IMR-90 (cell line): ENCODE results near the gene TAS1R1. TPM values are rescaled to one million over a fixed set of nuclear protein-coding genes. Genes with fewer than 3 reads are reported as not detected.

ENCODE experiments used
- ATAC-seq: fragments of 200-7000 bp; cut with Tn5 transposase; 2 replicates; pipeline ENCODE4 v1.9.1; 2020; ENCODE audit warnings: low read depth, mild to moderate bottlenecking, moderate library complexity
- BruUV-seq: library from RNA; stranded (reverse); fragments of 400-500 nt; replicated peaks from 2 replicates; lab custom pipeline; 2021; lab: Mats Ljungman, UMichigan
- CTCF ChIA-PET: fragments of 300-600 bp; formaldehyde crosslinking; extraction: SDS; loops from one replicate; lab custom pipeline; 2021; ENCODE audit warnings: antibody characterized with exemption; lab: Yijun Ruan, JAX
- POLR2A ChIA-PET: fragments of 300-600 bp; sonication (Branson Sonifier 250); formaldehyde crosslinking; loops from one replicate; lab custom pipeline; 2022; ENCODE audit warnings: antibody characterized with exemption; ENCODE audit not compliant: unreplicated experiment; lab: Charles Lee
- DNase-seq: peaks from one replicate; pipeline ENCODE4 v3.0.0; 2013
- H2AFZ ChIP-seq: replicated peaks from 2 replicates; pipeline ENCODE3; 2013; ENCODE audit warnings: low read length, mild to moderate bottlenecking; ENCODE audit not compliant: poor library complexity
- H2AK5ac ChIP-seq: 2 replicates; pipeline ENCODE4 v1.6.1; 2013; ENCODE audit warnings: low read depth, low read length, inconsistent platforms
- H2AK9ac ChIP-seq: replicated peaks from 2 replicates; pipeline ENCODE3; 2013; ENCODE audit warnings: mild to moderate bottlenecking, low read depth, low read length, moderate library complexity; ENCODE audit not compliant: poor library complexity
- H2BK120ac ChIP-seq: 2 replicates; pipeline ENCODE4 v1.6.1; 2013; ENCODE audit warnings: low read depth, low read length, inconsistent platforms
- H2BK15ac ChIP-seq: 3 replicates; pipeline ENCODE4 v1.6.1; 2013; ENCODE audit warnings: low read depth, low read length, inconsistent platforms
- H2BK20ac ChIP-seq: 2 replicates; pipeline ENCODE4 v1.6.1; 2013; ENCODE audit warnings: low read depth, mild to moderate bottlenecking, inconsistent platforms, low read length, moderate library complexity
- H2BK5ac ChIP-seq: 2 replicates; pipeline ENCODE4 v1.6.1; 2013; ENCODE audit warnings: mild to moderate bottlenecking, low read depth, low read length, inconsistent platforms; ENCODE audit not compliant: poor library complexity, severe bottlenecking
- H3K14ac ChIP-seq: replicated peaks from 2 replicates; pipeline ENCODE4 v1.6.1; 2013; ENCODE audit warnings: low read depth, low read length, inconsistent platforms
- H3K18ac ChIP-seq: 2 replicates; pipeline ENCODE4 v1.6.1; 2013; ENCODE audit warnings: low read depth, low read length, control low read depth
- H3K23ac ChIP-seq: 2 replicates; pipeline ENCODE4 v1.6.1; 2013; ENCODE audit warnings: low read depth, low read length, inconsistent platforms
- H3K27ac ChIP-seq: 2 replicates; pipeline ENCODE4 v1.5.1; 2013; ENCODE audit warnings: mild to moderate bottlenecking, control low read depth, low read length; ENCODE audit not compliant: insufficient read depth
- H3K27me3 ChIP-seq: 2 replicates; pipeline ENCODE4 v1.6.1; 2013; ENCODE audit warnings: low read length; ENCODE audit not compliant: control insufficient read depth, insufficient read depth
- H3K36me3 ChIP-seq: 2 replicates; pipeline ENCODE4 v1.6.1; 2013; ENCODE audit warnings: low read length, mixed read lengths; ENCODE audit not compliant: control insufficient read depth, insufficient read depth
- H3K4ac ChIP-seq: 2 replicates; pipeline ENCODE4 v1.6.1; 2013; ENCODE audit warnings: low read depth, low read length, inconsistent platforms
- H3K4me1 ChIP-seq: 2 replicates; pipeline ENCODE4 v1.6.1; 2013; ENCODE audit warnings: low read length, mixed read lengths; ENCODE audit not compliant: control insufficient read depth, insufficient read depth
- H3K4me2 ChIP-seq: 2 replicates; pipeline ENCODE4 v1.6.1; 2013; ENCODE audit warnings: low read depth, mild to moderate bottlenecking, control low read depth, low read length, moderate library complexity
- H3K4me3 ChIP-seq: 2 replicates; pipeline ENCODE4 v1.5.1; 2013; ENCODE audit warnings: low read depth, mild to moderate bottlenecking, control low read depth, low read length, moderate library complexity; ENCODE audit not compliant: insufficient read depth
- H3K56ac ChIP-seq: 2 replicates; pipeline ENCODE4 v1.6.1; 2013; ENCODE audit warnings: low read length, inconsistent platforms; ENCODE audit not compliant: insufficient read depth; ENCODE audit errors: extremely low read depth
- H3K79me1 ChIP-seq, 2 experiments: 2 replicates each; pipeline ENCODE4 v1.6.1; 2013; ENCODE audit warnings: low read length in 2 of 2, inconsistent platforms in 1 of 2, low read depth in 1 of 2
- H3K9ac ChIP-seq: 2 replicates; pipeline ENCODE4 v1.6.1; 2013; ENCODE audit warnings: low read depth, low read length, control low read depth
- H3K9me1 ChIP-seq: 2 replicates; pipeline ENCODE4 v1.6.1; 2013; ENCODE audit warnings: low read length, inconsistent platforms; ENCODE audit not compliant: insufficient read depth
- H3K9me3 ChIP-seq: 2 replicates; pipeline ENCODE4 v1.6.1; 2013; ENCODE audit warnings: low read length; ENCODE audit not compliant: control insufficient read depth, insufficient read depth
- H4K20me1 ChIP-seq: 2 replicates; pipeline ENCODE4 v1.6.1; 2013; ENCODE audit warnings: low read length, inconsistent platforms; ENCODE audit not compliant: insufficient read depth
- H4K5ac ChIP-seq: 2 replicates; pipeline ENCODE4 v1.6.1; 2013; ENCODE audit warnings: mild to moderate bottlenecking, low read depth, low read length, control low read depth
- H4K8ac ChIP-seq, 2 experiments: 2 replicates each; pipeline ENCODE4 v1.6.1; 2013; ENCODE audit warnings: low read depth in 2 of 2, low read length in 2 of 2, control low read depth in 1 of 2, inconsistent platforms in 1 of 2
- H4K91ac ChIP-seq: 2 replicates; pipeline ENCODE4 v1.6.1; 2013; ENCODE audit warnings: low read depth, low read length, inconsistent platforms; ENCODE audit not compliant: insufficient read depth
- BHLHE40 ChIP-seq: fragments of 150-350 bp; IDR thresholded peaks from 2 replicates; pipeline ENCODE4 v1.6.1; 2016; ENCODE audit warnings: mild to moderate bottlenecking, low read depth, low read length
- CEBPB ChIP-seq: IDR thresholded peaks from 2 replicates; pipeline ENCODE4 v1.6.1; 2012; ENCODE audit warnings: low read depth, low read length, improper control_type of control experiment
- CHD1 ChIP-seq: IDR thresholded peaks from 2 replicates; pipeline ENCODE4 v1.6.1; 2012; ENCODE audit warnings: low read depth, low read length, improper control_type of control experiment
- CTCF ChIP-seq: conservative IDR thresholded peaks from 2 replicates; pipeline ENCODE4 v1.5.1; 2012; ENCODE audit warnings: mild to moderate bottlenecking, low read depth, low read length, improper control_type of control experiment
- FOS ChIP-seq: fragments of 150-350 bp; IDR thresholded peaks from 2 replicates; pipeline ENCODE4 v1.6.1; 2016; ENCODE audit warnings: low read depth, low read length
- MAFK ChIP-seq: IDR thresholded peaks from 2 replicates; pipeline ENCODE4 v1.6.1; 2012; ENCODE audit warnings: low read depth, low read length, improper control_type of control experiment
- MAZ ChIP-seq: IDR thresholded peaks from 2 replicates; pipeline ENCODE4 v1.6.1; 2012; ENCODE audit warnings: low read depth, mild to moderate bottlenecking, low read length, improper control_type of control experiment, moderate library complexity, borderline replicate concordance
- MXI1 ChIP-seq: IDR thresholded peaks from 2 replicates; pipeline ENCODE4 v1.6.1; 2012; ENCODE audit warnings: low read depth, mild to moderate bottlenecking, low read length, moderate library complexity, borderline replicate concordance
- NFE2L2 ChIP-seq: fragments of 150-350 bp; IDR thresholded peaks from 2 replicates; pipeline ENCODE4 v1.6.1; 2016; ENCODE audit warnings: low read depth, mild to moderate bottlenecking, low read length
- POLR2A ChIP-seq: IDR thresholded peaks from 2 replicates; pipeline ENCODE4 v1.6.1; 2012; ENCODE audit warnings: mild to moderate bottlenecking, low read depth, low read length
- RCOR1 ChIP-seq: IDR thresholded peaks from 2 replicates; pipeline ENCODE4 v1.6.1; 2012; ENCODE audit warnings: mild to moderate bottlenecking, low read length, improper control_type of control experiment; ENCODE audit not compliant: insufficient replicate concordance
- RFX5 ChIP-seq: IDR thresholded peaks from 2 replicates; pipeline ENCODE4 v1.8.0; 2012; ENCODE audit warnings: low read depth, mild to moderate bottlenecking, low read length, moderate library complexity
- SMC3 ChIP-seq: fragments of 150-350 bp; IDR thresholded peaks from 2 replicates; pipeline ENCODE4 v1.6.1; 2016; ENCODE audit warnings: low read depth, mild to moderate bottlenecking, antibody characterized with exemption, low read length, moderate library complexity
- WGBS, 2 experiments: methylation state at CpG; one replicate each; pipeline versions ENCODE4 v1.1.5 to v1.1.7; 2013; ENCODE audit warnings: missing lambda C conversion rate in 2 of 2; ENCODE audit not compliant: insufficient read length in 1 of 2; ENCODE audit errors: extremely low coverage in 2 of 2; 5-methylcytosine and 5-hydroxymethylcytosine counted together
- dilution Hi-C: fragments of 300-500 bp; cut with HindIII; formaldehyde crosslinking; loops from one replicate; pipeline ENCODE4 v1.14.3; 2018; ENCODE audit warnings: low sequenced_read_pairs; ENCODE audit not compliant: unreplicated experiment
- in situ Hi-C: fragments of 300-500 bp; cut with MboI; formaldehyde crosslinking; loops from 3 replicates; pipeline ENCODE4 v1.14.3; 2019; ENCODE audit warnings: low sequenced_read_pairs, inconsistent platforms, mixed read lengths
- intact Hi-C: fragments of 100-400 bp; cut with micrococcal nuclease; formaldehyde crosslinking; loops from 2 replicates; pipeline ENCODE4 v1.10.0; 2022
- polyA plus RNA-seq, 3 experiments: library from polyadenylated mRNA; depleted of rRNA; stranded (reverse); fragments of >200 nt; gene quantifications; 2 replicates each; pipeline ENCODE4 v1.2.3, GENCODE V29; 2012; ENCODE audit warnings: low replicate concordance in 1 of 3
- total RNA-seq: library from RNA; depleted of rRNA; stranded (reverse); fragments of >200 nt; gene quantifications from 2 replicates; pipeline ENCODE4 v1.2.3, GENCODE V29; 2012
- TF ChIP-seq, protein P1 (sequence below): fragments of 150-350 bp; IDR thresholded peaks from 2 replicates; pipeline ENCODE4 v1.6.1; 2016; ENCODE audit warnings: low read depth, mild to moderate bottlenecking, low read length, moderate library complexity, borderline replicate concordance

The TAS1R1 gene
- total and polyA plus RNA-seq, 2 of the 4 experiments (the other 2 are of a cell fraction): 0.05 TPM; not detected in 1

DNA sequence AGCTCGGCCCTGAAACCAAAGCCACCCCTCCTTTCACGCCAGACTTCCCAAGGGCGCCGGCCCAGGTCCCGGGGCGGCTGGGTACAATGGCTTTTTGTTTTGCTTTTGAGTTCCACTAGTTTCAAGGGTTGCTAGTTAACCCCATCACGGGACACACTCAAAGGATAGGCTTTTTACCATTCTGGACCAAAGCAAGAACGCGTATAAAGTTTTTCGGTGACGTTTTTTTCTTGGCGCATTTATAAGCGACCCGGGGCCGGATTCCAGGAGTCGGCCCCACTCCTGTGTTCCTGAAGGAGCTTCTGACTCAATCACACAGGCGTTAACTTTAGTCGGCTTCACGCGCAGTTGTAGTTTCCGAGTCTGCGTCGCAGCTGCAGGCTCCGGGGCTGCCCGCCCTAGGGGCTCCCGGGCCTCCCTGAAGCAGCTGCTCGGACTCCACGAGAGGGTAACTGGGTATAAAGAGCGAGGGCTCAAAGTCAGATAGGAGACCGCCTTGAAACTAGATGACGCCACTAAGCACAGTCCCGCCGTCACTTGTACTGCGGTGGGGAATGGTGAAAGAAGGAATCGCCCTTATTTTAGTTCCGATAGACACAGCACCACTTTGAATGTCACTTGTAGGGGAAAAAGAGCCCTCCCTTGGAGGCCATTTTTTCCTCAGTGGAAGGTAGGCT is 48.3 kb downstream of the TAS1R1 start:
- Histone ChIP-seq H4K5ac (peak overlapping the region; percentile 96), H3K9ac (peak overlapping the region; percentile 81), H2BK20ac (peak overlapping the region; percentile 80), H3K56ac (peak overlapping the region; percentile 94), H3K36me3 (peaks cover 6% of the 10 kb centered on the region; the same call in 1 of the 2 replicates), H3K4me2 (peak overlapping the region; percentile 75), H2BK5ac (peak overlapping the region; percentile 96), H3K14ac (peak overlapping the region; percentile 95), H4K91ac (peak overlapping the region; percentile 96), H2AK5ac (peak overlapping the region; percentile 79), H4K20me1 (peaks cover 38% of the 10 kb centered on the region), H3K27ac (peak overlapping the region; percentile 95), H3K18ac (peak overlapping the region; percentile 81), H3K4me1 (peaks cover 14% of the 10 kb centered on the region), H2BK120ac (peak overlapping the region; percentile 95), H3K9me3 (no peaks in the 10 kb centered on the region), H3K79me1 (peaks cover 0 to 39% of the 10 kb centered on the region in 2 experiments; a peak in 2 of 4 replicates), H4K8ac (peak overlapping the region; percentile 98), H2BK15ac (peak overlapping the region; percentile 89), H3K27me3 (no peaks in the 10 kb centered on the region), H3K9me1 (peaks cover 13% of the 10 kb centered on the region), H2AK9ac (peak overlapping the region; percentile 88), H2AFZ (peak overlapping the region; percentile 96), H3K4me3 (peak overlapping the region; percentile 49), H3K4ac (peak overlapping the region; percentile 85), H3K23ac (peak overlapping the region; percentile 84)
- intact Hi-C loops (no loop called here), in situ Hi-C loops (no loop called here), dilution Hi-C loops (no loop called here)
- no peak for TF ChIP-seq MAFK
- no peak for TF ChIP-seq BHLHE40
- TF ChIP-seq CTCF: no peak
- no peak for TF ChIP-seq RFX5
- peak; percentile 12; the same call in 1 of the 2 replicates for TF ChIP-seq MAZ
- TF ChIP-seq, protein P1, sequence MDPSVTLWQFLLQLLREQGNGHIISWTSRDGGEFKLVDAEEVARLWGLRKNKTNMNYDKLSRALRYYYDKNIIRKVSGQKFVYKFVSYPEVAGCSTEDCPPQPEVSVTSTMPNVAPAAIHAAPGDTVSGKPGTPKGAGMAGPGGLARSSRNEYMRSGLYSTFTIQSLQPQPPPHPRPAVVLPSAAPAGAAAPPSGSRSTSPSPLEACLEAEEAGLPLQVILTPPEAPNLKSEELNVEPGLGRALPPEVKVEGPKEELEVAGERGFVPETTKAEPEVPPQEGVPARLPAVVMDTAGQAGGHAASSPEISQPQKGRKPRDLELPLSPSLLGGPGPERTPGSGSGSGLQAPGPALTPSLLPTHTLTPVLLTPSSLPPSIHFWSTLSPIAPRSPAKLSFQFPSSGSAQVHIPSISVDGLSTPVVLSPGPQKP: no peak
- TF ChIP-seq CHD1: no peak
- TF ChIP-seq NFE2L2: no peak
- TF ChIP-seq RCOR1: no peak
- no peak for TF ChIP-seq MXI1
- TF ChIP-seq CEBPB: no peak
- TF ChIP-seq SMC3: no peak
- no peak for TF ChIP-seq FOS
- peak; percentile 80 for TF ChIP-seq POLR2A
- 1% methylated on average over 17 of the region's 36 CpGs; no CpG with 5 or more reads in 1 of the 2 experiments for WGBS, 2 experiments
- DNase-seq (peak; percentile 79), ATAC-seq (peak; percentile 12)
- no TSS peak for BruUV-seq
- CTCF ChIA-PET: interaction anchor here (0.7 kb wide), 1 partner anchor 22 kb away, joined by 5 read pairs; no protein-coding TSS in a partner anchor
- POLR2A ChIA-PET: no interaction called here
